Measurements from ENCODE around the gene IP6K3.
A peak's percentile ranks its signal among the peaks of the same experiment; 100 is the strongest.

GRCh38 chr6:33788694-33789549 lies 42.2 kb upstream of the IP6K3 start, which contains the start of gene LEMD2:
- TF ChIP-seq CTCF (IDR thresholded peaks at IDR 0.05) = no peak
- peak; percentile 59 for TF ChIP-seq POLR2A (IDR thresholded peaks at IDR 0.05)

All from testis (tissue), 2 donors.